HG02642 (cell line): ENCODE measurements around the gene SGTB.

ENCODE experiments used
- ATAC-seq: cut with Tn5 transposase; IDR thresholded peaks from one replicate; pipeline ENCODE4 v1.9.1; 2021; ENCODE audit warnings: mild to moderate bottlenecking; ENCODE audit not compliant: unreplicated experiment, poor library complexity

The SGTB gene, protein sequence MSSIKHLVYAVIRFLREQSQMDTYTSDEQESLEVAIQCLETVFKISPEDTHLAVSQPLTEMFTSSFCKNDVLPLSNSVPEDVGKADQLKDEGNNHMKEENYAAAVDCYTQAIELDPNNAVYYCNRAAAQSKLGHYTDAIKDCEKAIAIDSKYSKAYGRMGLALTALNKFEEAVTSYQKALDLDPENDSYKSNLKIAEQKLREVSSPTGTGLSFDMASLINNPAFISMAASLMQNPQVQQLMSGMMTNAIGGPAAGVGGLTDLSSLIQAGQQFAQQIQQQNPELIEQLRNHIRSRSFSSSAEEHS

DNA sequence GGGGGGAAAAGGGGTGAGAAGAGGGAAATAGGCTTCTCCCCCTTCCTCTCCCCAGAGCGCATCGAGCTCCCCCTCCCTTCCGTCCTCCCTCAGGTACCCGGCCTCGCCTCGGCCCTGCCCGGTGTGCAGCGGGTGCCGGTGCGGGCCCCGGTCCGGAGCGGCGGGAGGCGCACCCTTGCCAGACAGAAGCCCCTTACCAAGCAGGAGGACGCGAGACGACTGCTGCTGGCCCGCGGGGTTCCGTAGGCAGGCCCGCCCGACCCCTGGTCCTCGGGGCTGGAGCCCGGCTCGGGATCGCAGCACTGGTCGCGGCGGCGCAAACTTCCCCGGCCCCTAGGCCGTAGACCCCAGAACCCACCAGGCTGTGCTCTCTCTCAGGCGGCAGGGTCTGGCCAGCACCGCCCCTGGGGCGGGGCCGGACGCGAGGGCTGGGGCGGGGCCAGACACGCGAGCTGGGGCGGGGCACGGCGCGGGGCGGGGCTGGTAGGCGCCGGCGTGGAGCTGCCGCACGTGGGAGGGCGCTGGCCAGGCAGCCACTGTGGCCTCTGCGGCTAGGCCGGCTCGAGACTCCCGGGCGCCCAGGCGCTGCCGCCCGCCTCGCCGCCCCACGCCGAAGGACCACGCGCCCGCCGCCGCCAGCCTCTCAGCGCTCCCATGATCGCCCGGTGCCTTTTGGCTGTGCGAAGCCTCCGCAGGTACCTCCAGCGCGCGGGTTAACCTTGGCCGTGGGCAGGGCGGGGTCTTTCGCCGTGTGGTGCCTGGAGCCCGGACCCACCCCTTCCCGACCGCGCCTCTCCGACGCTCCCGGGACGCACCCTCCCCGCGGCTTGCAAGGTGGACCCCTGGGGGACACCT lies at the start of gene SGTB, which contains the start of gene NLN:
Gene SGTB (minus strand): TSS at position 390 of the 855 bp plus-strand sequence. CDS start 1,302 bp downstream, outside the sequence.
Gene NLN (plus strand): TSS at position 486 of the 855 bp plus-strand sequence. CDS start 169 bp downstream, at position 655.
- peak; percentile 91 for ATAC-seq

DNA sequence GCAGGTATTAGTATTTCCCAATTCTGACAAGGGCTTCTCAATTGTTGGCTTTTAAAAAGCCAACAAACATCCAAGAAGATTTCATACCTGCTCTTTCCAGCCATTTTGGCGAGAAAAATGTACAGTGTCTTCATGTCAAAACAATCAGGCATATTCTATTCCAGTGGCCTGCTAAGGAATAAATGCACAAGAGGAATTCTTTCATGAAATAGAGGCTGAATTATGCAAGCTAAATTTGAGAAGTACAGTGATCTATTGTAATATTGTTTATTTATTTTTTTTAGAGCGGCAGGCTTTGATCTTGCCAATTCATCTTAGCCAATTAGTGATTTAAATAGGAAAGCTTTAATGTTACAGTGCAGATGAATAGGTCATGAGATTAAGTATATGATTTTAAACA lies 49.4 kb upstream of the SGTB start:
- no peak for ATAC-seq

DNA sequence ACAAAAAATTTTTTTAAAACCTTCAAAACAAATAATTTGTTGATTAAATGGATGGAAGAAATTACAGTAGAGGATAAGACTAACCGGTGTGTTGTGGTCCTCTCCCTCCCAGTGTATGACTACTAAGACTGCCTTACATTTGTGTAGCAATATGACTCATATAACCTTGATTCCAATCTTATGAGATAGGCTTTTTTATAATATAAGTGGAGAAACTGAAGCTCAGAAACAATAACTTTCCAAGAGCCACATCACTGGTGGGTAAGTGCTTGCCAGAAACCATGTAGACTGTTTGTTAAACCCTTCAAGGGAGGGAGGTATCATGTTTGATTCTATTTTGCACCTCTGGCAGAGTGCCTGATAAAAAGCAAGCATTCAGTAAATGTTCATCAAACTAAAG lies 47.6 kb upstream of the SGTB start:
- ATAC-seq, result no peak

DNA sequence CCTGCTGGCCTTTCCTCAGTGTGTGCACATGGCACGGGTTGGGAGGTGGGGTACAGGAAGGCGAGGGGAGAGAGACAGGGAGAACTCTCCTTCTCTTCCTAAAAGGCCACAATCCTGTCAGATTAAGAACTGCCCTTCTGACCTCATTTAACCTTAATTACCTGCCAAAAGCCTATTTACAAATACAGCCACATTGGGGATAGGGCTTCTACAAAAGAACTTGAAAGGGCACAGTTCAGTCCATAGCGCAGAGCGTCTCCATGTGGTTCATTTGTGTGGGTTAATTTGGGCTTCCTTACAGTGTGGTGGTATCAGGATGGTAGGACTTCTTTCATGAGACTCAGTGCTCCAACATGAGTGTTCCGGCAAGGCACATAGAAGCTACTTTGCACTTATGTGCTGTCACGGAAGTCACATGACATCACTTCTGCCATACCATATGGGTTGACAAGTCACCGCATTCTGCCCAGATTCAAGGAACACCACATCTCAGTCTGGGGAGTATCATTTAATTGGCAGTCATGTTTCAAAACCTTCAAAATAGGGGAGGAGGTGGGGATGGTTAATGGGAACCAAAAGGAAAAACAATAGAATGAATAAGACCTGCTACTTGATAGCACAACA lies 46.9 kb upstream of the SGTB start:
- no peak for ATAC-seq

DNA sequence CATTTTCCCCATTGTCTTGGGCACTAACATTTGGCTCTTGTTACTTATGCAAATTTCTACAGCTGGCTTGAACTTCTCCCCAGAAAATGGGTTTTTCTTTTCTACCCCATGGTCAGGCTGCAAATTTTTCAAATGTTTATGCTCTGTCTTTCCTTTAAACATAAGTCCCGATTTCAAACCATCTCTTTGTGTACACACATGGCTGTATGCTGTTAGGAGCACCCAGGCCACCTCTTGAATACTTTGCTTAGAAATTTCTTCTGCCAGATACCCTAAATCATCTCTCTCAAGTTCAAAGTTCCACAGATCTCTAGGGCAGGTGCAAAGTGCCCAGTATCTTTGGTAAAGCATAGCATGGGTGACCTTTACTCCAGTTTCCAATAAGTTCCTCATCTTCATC lies 45.7 kb upstream of the SGTB start:
- no peak for ATAC-seq

DNA sequence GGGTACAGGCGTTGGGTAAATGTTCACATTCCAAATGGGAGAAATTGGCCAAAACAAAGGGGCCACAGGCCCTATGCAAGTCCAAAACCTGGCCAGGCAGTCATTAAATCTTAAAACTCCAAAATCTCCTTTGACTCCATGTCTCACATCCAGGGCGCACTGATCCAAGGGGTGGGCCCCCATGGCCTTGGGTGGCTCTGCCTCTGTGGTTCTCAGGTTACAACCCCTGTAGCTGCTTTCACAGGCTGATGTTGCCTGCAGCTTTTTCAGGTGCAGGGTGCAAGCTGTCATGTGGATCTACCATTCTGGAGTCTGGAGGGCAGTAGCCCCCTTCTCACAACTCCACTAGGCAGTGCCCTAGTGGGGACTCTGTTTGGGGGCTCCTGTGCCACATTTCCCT lies 44.9 kb upstream of the SGTB start:
- ATAC-seq, result no peak

DNA sequence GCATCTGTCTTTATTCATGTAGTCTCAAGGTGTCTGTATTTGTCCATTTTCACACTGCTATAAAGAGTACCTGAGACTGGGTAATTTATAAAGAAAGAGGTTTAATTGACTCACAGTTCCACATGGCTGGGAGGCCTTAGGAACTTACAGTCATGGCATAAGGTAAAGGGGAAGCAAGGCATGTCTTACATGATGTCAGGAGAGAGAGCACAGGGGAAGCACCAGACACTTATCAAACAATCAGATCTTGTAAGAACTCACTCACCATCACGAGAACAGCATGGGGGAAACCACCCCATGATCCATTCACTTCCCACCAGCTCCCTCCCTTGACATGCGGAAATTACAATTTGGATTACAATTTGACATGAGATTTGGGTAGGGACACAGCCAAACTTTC lies 44.3 kb upstream of the SGTB start:
- no peak for ATAC-seq

DNA sequence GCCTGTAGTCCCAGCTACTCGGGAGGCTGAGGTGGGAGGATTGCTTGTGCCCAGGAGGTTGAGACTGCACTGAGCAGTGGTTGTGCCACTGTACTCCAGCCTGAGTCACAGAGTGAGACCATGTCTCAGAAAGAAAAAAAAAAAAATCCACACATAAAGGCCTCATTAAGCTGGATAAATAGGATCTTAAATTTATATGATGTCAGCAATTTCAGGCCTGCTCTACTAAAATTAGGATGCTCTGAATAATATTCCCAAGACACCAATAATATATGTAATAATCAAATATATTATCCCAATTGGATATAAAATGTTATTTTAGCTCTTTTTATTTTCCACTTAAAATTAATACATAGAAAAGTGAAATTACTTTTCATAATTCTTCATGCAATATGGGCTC lies 43.7 kb upstream of the SGTB start:
- ATAC-seq, result no peak

DNA sequence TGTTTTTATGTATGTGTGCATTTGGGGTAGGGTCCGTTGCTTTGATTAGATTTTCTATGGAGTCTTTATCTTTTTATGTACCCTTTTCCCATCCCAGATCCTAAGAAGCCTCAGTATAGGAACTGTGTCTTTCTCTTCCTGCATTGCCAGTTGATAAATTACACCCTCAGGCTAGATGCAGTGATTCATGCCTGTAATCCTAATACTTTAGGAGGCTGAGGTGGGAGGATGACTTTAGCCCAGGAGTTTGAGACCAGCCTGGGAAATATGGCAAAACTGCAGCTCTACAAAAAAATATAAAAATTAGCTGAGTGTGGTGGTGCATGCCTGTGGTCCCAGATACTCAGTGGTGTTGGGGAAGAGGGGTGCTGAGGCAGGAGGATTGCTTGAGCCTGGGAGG lies 40.3 kb upstream of the SGTB start:
- ATAC-seq, result no peak

DNA sequence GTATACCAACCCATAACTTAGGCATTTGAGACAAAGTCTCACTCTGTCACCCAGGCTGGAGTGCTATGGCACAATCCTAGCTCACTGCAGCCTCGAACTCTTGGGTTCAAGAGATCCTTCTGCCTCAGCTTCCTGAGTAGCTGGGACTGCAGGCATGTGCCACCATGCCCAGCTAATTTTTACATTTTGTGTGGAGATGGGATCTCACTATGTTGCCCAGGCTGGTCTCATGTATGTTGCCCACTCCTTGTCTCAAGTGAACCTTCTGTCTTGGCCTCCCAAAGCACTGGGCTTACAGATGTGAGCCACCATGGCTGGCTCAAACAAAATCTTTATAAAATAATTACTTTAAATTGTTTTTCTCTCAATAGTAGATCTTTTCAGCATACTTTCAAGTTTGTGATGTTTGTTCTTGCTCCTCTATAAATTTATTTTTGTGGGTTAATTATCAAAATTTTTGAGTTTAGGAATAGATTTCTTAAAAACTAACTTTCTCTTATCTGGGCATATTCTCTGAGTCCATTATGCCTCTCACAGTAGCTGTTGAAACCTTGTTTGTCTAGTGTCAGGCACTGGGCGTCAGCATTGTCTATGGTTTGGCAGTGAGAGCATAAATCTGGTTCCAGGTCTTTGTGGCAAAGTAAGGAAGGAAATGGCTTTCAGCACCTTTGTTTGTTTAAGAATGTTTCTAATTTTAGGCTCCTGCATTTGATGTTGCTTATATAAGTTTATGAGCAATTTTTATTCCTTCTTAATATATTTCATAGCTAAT lies 38.8 kb upstream of the SGTB start:
- ATAC-seq, result no peak

DNA sequence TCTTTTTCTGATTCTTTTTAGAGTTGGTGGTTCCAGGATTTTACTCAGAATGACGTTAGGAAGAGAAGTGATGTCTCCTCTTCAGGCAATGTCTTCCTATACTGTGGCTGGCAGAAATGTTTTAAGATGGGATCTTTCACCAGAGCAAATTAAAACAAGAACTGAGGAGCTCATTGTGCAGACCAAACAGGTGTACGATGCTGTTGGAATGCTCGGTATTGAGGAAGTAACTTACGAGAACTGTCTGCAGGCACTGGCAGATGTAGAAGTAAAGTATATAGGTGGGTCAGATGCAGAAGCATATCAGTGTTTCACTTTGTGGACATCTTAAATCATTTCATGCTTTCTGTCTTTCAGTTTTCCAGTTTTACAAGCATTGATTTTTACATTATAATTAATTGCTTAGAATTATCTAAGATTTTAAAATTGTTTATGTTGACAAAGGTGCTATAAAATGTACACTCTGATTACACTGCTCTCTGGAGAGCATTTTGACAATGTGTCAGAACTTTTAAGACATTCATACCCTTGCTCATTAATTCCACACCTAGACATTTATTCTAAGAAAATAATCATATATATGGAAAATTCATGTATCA lies 36.7 kb upstream of the SGTB start:
- no peak for ATAC-seq

DNA sequence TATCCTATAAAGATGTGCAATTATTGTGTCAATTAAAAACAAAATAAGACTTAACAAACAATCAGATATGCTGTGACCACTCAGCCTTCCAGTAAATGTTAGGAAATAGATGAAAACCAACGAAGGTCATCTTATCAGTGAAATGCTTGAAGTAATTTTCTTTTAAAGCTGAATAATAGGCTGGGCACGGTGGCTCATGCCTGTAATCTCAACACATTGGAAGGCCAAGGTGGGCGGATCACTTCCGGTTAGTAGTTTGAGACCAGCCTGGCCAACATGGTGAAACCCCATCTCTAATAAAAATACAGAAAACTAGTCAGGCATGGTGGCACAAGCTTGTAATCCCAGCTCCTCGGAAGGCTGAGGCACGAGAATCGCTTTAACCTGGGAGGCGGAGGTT lies 31.3 kb upstream of the SGTB start:
- no peak for ATAC-seq

DNA sequence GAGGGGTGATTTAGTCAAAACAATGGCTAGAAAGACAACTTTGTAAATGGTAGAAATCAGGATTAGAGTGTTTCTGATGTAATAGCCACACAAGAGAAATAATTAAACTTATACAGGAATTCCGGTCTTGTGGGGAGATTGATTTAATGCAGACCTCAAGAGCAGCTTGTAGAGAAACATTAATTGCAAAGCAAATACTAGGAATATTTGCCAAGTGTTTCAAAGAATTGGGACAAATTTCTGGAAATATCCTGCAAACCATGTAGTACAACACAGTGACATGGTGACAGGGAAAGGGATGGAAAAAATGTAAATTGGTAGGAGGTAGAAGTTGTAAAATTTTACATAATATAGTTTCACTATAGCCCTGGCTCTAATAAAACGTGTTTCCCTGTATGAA lies 29.0 kb upstream of the SGTB start:
- ATAC-seq, result no peak

DNA sequence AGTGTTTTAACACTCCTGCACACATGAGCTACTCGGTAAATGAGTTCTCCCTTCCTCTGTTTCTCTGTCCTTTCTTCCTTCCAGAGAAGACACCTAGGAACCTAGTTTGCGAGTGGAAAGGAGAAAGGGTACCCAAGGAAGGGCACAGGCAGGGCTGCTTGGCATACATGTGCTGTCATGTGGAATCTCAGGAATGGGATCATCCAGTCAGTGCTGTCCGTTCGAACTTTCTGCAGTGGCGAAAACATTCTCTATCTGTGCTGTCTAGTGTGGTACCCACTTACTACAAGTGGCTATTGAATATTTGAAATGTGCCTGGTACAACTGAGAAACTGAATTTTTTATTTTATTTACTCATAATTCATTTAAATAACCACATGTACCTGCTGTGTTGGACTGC lies 28.0 kb upstream of the SGTB start:
- no peak for ATAC-seq

DNA sequence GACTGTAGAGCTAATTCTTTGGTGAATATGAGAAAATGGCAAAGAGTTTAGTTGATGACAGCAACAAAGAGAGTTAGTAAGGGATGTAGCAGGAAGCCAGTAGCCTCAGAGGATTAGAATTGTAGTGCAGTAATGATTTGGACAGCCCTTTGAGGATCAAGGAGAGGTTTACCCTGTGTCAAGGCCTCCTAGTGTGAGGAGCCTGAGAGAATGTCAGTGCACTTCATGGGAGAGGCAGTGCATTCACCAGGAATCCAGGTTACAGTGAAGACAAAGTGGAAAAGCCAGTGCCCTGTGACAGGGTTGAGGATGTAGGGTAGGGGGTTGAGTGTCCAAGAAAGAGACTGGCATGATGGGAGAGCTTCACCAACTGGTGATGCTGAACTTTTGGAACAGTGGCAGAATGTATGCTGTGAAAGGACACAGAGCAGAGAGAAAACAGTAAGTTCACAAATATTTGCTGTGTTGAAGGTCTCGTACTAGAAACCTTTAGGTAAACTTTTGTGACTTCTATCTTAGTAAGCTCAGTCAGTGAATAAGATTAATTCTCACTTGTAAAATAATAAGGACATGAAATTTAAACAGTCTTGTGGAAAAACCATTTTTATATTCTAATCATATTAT lies 27.4 kb upstream of the SGTB start:
- ATAC-seq, result no peak

DNA sequence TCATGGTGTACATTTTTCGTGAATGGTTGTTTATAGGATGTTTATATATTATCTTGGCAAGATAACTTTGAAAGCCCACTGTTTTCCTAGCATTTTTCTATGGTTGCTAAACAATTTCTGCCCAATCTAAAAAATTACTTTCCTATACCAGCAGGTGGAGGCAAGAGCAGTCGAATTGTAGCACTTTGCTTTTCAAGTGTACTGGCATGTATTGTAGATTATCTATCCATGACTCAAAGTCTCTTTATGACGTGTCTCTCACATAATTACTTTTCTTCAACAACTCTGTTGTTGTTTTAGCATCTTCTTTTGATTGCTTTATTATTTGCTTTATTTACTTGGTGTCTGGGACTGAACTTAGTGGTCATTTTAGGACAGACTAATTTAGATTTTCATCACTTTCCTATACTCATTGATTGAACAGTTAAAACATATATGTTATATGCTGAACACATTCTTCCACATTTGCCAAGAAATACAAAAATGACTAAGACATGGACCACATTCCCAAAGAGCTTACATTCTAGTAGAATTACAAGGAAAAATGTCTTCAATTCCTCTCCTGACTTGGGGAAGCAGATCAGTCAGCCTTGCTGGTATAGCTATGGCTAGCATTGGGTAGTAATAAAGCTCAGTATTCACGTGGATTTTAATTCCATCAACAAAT lies 20.8 kb upstream of the SGTB start:
- peak; percentile 66 for ATAC-seq

DNA sequence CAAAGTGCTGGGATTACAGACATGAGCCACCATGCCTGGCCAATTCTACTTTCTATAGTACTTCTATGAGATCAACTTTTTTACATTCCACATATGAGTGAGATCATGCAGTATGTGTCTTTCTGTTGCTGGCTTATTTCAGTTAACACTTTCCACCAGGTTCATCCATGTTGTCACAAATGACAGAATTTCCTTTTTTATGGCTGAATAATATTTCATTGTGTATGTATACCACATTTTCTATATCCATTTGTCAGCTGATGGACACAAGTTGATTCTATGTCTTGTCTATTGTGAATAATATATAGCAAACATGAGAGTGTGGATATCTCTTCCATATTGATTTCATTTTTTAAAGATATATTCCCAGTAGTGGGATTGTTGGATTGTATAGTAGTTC lies 17.3 kb upstream of the SGTB start:
- no peak for ATAC-seq

DNA sequence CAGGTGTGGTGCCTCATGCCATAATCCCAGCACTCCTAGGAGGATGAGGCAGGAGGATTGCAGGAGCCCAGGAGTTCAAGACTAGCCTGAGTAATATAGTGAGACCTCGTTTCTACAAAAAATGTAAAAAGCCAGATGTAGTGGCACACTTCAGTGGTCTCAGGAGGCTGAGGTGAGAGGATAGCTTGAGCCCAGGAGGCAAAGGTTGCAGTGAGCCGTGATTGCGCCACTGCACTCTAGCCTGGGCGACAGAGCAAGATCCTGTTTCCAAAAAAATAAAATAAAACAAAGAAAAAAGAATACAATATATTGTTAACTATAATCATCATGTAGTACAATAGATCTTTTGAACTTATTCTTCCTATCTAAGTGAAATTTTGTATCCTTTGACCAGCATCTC lies 16.4 kb upstream of the SGTB start:
- ATAC-seq, result no peak

DNA sequence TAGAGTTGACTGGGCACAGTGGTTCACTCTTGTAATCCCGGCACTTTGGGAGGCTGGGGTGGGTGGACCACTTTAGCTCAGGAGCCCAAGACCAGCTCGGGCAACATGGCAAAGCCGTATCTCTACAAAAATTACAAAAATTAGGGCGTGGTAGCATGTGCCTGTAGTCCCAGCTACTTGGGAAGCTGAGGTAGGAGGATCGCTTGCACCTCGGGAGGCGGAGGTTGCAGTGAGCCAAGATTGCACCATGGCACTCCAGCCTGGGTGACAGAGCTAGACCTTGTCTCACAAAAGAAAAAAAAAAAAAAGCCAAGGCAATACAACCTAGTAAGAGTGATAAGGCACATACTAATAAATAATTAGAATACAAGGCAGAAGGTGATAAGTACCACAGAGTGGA lies 15.9 kb upstream of the SGTB start:
- no peak for ATAC-seq
